IMR-90 (cell line): Measurements from ENCODE around the gene NBEA. TPM values are rescaled to one million over a fixed set of nuclear protein-coding genes. Genes with fewer than 3 reads are reported as not detected.

Experiments used
- ATAC-seq: fragments of 200-7000 bp; cut with Tn5 transposase; 2 replicates; pipeline ENCODE4 v1.9.1; 2020; ENCODE audit warnings: low read depth, mild to moderate bottlenecking, moderate library complexity
- BruUV-seq: library from RNA; stranded (reverse); fragments of 400-500 nt; replicated peaks from 2 replicates; lab custom pipeline; 2021; lab: Mats Ljungman, UMichigan
- CTCF ChIA-PET: fragments of 300-600 bp; formaldehyde crosslinking; extraction: SDS; loops from one replicate; lab custom pipeline; 2021; ENCODE audit warnings: antibody characterized with exemption; lab: Yijun Ruan, JAX
- POLR2A ChIA-PET: fragments of 300-600 bp; sonication (Branson Sonifier 250); formaldehyde crosslinking; loops from one replicate; lab custom pipeline; 2022; ENCODE audit warnings: antibody characterized with exemption; ENCODE audit not compliant: unreplicated experiment; lab: Charles Lee
- DNase-seq: peaks from one replicate; pipeline ENCODE4 v3.0.0; 2013
- H2AFZ ChIP-seq: replicated peaks from 2 replicates; pipeline ENCODE3; 2013; ENCODE audit warnings: low read length, mild to moderate bottlenecking; ENCODE audit not compliant: poor library complexity
- H2AK5ac ChIP-seq: 2 replicates; pipeline ENCODE4 v1.6.1; 2013; ENCODE audit warnings: low read depth, low read length, inconsistent platforms
- H2AK9ac ChIP-seq: replicated peaks from 2 replicates; pipeline ENCODE3; 2013; ENCODE audit warnings: mild to moderate bottlenecking, low read depth, low read length, moderate library complexity; ENCODE audit not compliant: poor library complexity
- H2BK120ac ChIP-seq: 2 replicates; pipeline ENCODE4 v1.6.1; 2013; ENCODE audit warnings: low read depth, low read length, inconsistent platforms
- H2BK15ac ChIP-seq: 3 replicates; pipeline ENCODE4 v1.6.1; 2013; ENCODE audit warnings: low read depth, low read length, inconsistent platforms
- H2BK20ac ChIP-seq: 2 replicates; pipeline ENCODE4 v1.6.1; 2013; ENCODE audit warnings: low read depth, mild to moderate bottlenecking, inconsistent platforms, low read length, moderate library complexity
- H2BK5ac ChIP-seq: 2 replicates; pipeline ENCODE4 v1.6.1; 2013; ENCODE audit warnings: mild to moderate bottlenecking, low read depth, low read length, inconsistent platforms; ENCODE audit not compliant: poor library complexity, severe bottlenecking
- H3K14ac ChIP-seq: replicated peaks from 2 replicates; pipeline ENCODE4 v1.6.1; 2013; ENCODE audit warnings: low read depth, low read length, inconsistent platforms
- H3K18ac ChIP-seq: 2 replicates; pipeline ENCODE4 v1.6.1; 2013; ENCODE audit warnings: low read depth, low read length, control low read depth
- H3K23ac ChIP-seq: 2 replicates; pipeline ENCODE4 v1.6.1; 2013; ENCODE audit warnings: low read depth, low read length, inconsistent platforms
- H3K27ac ChIP-seq: 2 replicates; pipeline ENCODE4 v1.5.1; 2013; ENCODE audit warnings: mild to moderate bottlenecking, control low read depth, low read length; ENCODE audit not compliant: insufficient read depth
- H3K27me3 ChIP-seq: 2 replicates; pipeline ENCODE4 v1.6.1; 2013; ENCODE audit warnings: low read length; ENCODE audit not compliant: control insufficient read depth, insufficient read depth
- H3K36me3 ChIP-seq: 2 replicates; pipeline ENCODE4 v1.6.1; 2013; ENCODE audit warnings: low read length, mixed read lengths; ENCODE audit not compliant: control insufficient read depth, insufficient read depth
- H3K4ac ChIP-seq: 2 replicates; pipeline ENCODE4 v1.6.1; 2013; ENCODE audit warnings: low read depth, low read length, inconsistent platforms
- H3K4me1 ChIP-seq: 2 replicates; pipeline ENCODE4 v1.6.1; 2013; ENCODE audit warnings: low read length, mixed read lengths; ENCODE audit not compliant: control insufficient read depth, insufficient read depth
- H3K4me2 ChIP-seq: 2 replicates; pipeline ENCODE4 v1.6.1; 2013; ENCODE audit warnings: low read depth, mild to moderate bottlenecking, control low read depth, low read length, moderate library complexity
- H3K4me3 ChIP-seq: 2 replicates; pipeline ENCODE4 v1.5.1; 2013; ENCODE audit warnings: low read depth, mild to moderate bottlenecking, control low read depth, low read length, moderate library complexity; ENCODE audit not compliant: insufficient read depth
- H3K56ac ChIP-seq: 2 replicates; pipeline ENCODE4 v1.6.1; 2013; ENCODE audit warnings: low read length, inconsistent platforms; ENCODE audit not compliant: insufficient read depth; ENCODE audit errors: extremely low read depth
- H3K79me1 ChIP-seq, 2 experiments: 2 replicates each; pipeline ENCODE4 v1.6.1; 2013; ENCODE audit warnings: low read length in 2 of 2, inconsistent platforms in 1 of 2, low read depth in 1 of 2
- H3K9ac ChIP-seq: 2 replicates; pipeline ENCODE4 v1.6.1; 2013; ENCODE audit warnings: low read depth, low read length, control low read depth
- H3K9me1 ChIP-seq: 2 replicates; pipeline ENCODE4 v1.6.1; 2013; ENCODE audit warnings: low read length, inconsistent platforms; ENCODE audit not compliant: insufficient read depth
- H3K9me3 ChIP-seq: 2 replicates; pipeline ENCODE4 v1.6.1; 2013; ENCODE audit warnings: low read length; ENCODE audit not compliant: control insufficient read depth, insufficient read depth
- H4K20me1 ChIP-seq: 2 replicates; pipeline ENCODE4 v1.6.1; 2013; ENCODE audit warnings: low read length, inconsistent platforms; ENCODE audit not compliant: insufficient read depth
- H4K5ac ChIP-seq: 2 replicates; pipeline ENCODE4 v1.6.1; 2013; ENCODE audit warnings: mild to moderate bottlenecking, low read depth, low read length, control low read depth
- H4K8ac ChIP-seq, 2 experiments: 2 replicates each; pipeline ENCODE4 v1.6.1; 2013; ENCODE audit warnings: low read depth in 2 of 2, low read length in 2 of 2, control low read depth in 1 of 2, inconsistent platforms in 1 of 2
- H4K91ac ChIP-seq: 2 replicates; pipeline ENCODE4 v1.6.1; 2013; ENCODE audit warnings: low read depth, low read length, inconsistent platforms; ENCODE audit not compliant: insufficient read depth
- BHLHE40 ChIP-seq: fragments of 150-350 bp; IDR thresholded peaks from 2 replicates; pipeline ENCODE4 v1.6.1; 2016; ENCODE audit warnings: mild to moderate bottlenecking, low read depth, low read length
- CEBPB ChIP-seq: IDR thresholded peaks from 2 replicates; pipeline ENCODE4 v1.6.1; 2012; ENCODE audit warnings: low read depth, low read length, improper control_type of control experiment
- CHD1 ChIP-seq: IDR thresholded peaks from 2 replicates; pipeline ENCODE4 v1.6.1; 2012; ENCODE audit warnings: low read depth, low read length, improper control_type of control experiment
- FOS ChIP-seq: fragments of 150-350 bp; IDR thresholded peaks from 2 replicates; pipeline ENCODE4 v1.6.1; 2016; ENCODE audit warnings: low read depth, low read length
- MAFK ChIP-seq: IDR thresholded peaks from 2 replicates; pipeline ENCODE4 v1.6.1; 2012; ENCODE audit warnings: low read depth, low read length, improper control_type of control experiment
- MAZ ChIP-seq: IDR thresholded peaks from 2 replicates; pipeline ENCODE4 v1.6.1; 2012; ENCODE audit warnings: low read depth, mild to moderate bottlenecking, low read length, improper control_type of control experiment, moderate library complexity, borderline replicate concordance
- MXI1 ChIP-seq: IDR thresholded peaks from 2 replicates; pipeline ENCODE4 v1.6.1; 2012; ENCODE audit warnings: low read depth, mild to moderate bottlenecking, low read length, moderate library complexity, borderline replicate concordance
- NFE2L2 ChIP-seq: fragments of 150-350 bp; IDR thresholded peaks from 2 replicates; pipeline ENCODE4 v1.6.1; 2016; ENCODE audit warnings: low read depth, mild to moderate bottlenecking, low read length
- POLR2A ChIP-seq: IDR thresholded peaks from 2 replicates; pipeline ENCODE4 v1.6.1; 2012; ENCODE audit warnings: mild to moderate bottlenecking, low read depth, low read length
- RAD21 ChIP-seq: IDR thresholded peaks from 2 replicates; pipeline ENCODE4 v1.6.1; 2012; ENCODE audit warnings: low read length, improper control_type of control experiment
- RCOR1 ChIP-seq: IDR thresholded peaks from 2 replicates; pipeline ENCODE4 v1.6.1; 2012; ENCODE audit warnings: mild to moderate bottlenecking, low read length, improper control_type of control experiment; ENCODE audit not compliant: insufficient replicate concordance
- RFX5 ChIP-seq: IDR thresholded peaks from 2 replicates; pipeline ENCODE4 v1.8.0; 2012; ENCODE audit warnings: low read depth, mild to moderate bottlenecking, low read length, moderate library complexity
- SMC3 ChIP-seq: fragments of 150-350 bp; IDR thresholded peaks from 2 replicates; pipeline ENCODE4 v1.6.1; 2016; ENCODE audit warnings: low read depth, mild to moderate bottlenecking, antibody characterized with exemption, low read length, moderate library complexity
- WGBS, 2 experiments: methylation state at CpG; one replicate each; pipeline versions ENCODE4 v1.1.5 to v1.1.7; 2013; ENCODE audit warnings: missing lambda C conversion rate in 2 of 2; ENCODE audit not compliant: insufficient read length in 1 of 2; ENCODE audit errors: extremely low coverage in 2 of 2; 5-methylcytosine and 5-hydroxymethylcytosine counted together
- dilution Hi-C: fragments of 300-500 bp; cut with HindIII; formaldehyde crosslinking; loops from one replicate; pipeline ENCODE4 v1.14.3; 2018; ENCODE audit warnings: low sequenced_read_pairs; ENCODE audit not compliant: unreplicated experiment
- in situ Hi-C: fragments of 300-500 bp; cut with MboI; formaldehyde crosslinking; loops from 3 replicates; pipeline ENCODE4 v1.14.3; 2019; ENCODE audit warnings: low sequenced_read_pairs, inconsistent platforms, mixed read lengths
- intact Hi-C: fragments of 100-400 bp; cut with micrococcal nuclease; formaldehyde crosslinking; loops from 2 replicates; pipeline ENCODE4 v1.10.0; 2022
- polyA plus RNA-seq, 3 experiments: library from polyadenylated mRNA; depleted of rRNA; stranded (reverse); fragments of >200 nt; gene quantifications; 2 replicates each; pipeline ENCODE4 v1.2.3, GENCODE V29; 2012; ENCODE audit warnings: low replicate concordance in 1 of 3
- total RNA-seq: library from RNA; depleted of rRNA; stranded (reverse); fragments of >200 nt; gene quantifications from 2 replicates; pipeline ENCODE4 v1.2.3, GENCODE V29; 2012
- TF ChIP-seq, protein P1 (sequence below): conservative IDR thresholded peaks from 2 replicates; pipeline ENCODE4 v1.5.1; 2012; ENCODE audit warnings: mild to moderate bottlenecking, low read depth, low read length, improper control_type of control experiment
- TF ChIP-seq, protein P2 (sequence below): fragments of 150-350 bp; IDR thresholded peaks from 2 replicates; pipeline ENCODE4 v1.6.1; 2017; ENCODE audit warnings: mild to moderate bottlenecking, antibody characterized with exemption, low read length, low read depth
- TF ChIP-seq, protein P3 (sequence below): fragments of 150-350 bp; IDR thresholded peaks from 2 replicates; pipeline ENCODE4 v1.6.1; 2016; ENCODE audit warnings: low read depth, mild to moderate bottlenecking, low read length, moderate library complexity, borderline replicate concordance

Gene NBEA
- total and polyA plus RNA-seq, 2 of the 4 experiments (the other 2 are of a cell fraction), result 0.82 to 2.2 TPM

GRCh38 chr13:35485424-35485823 lies 543.4 kb downstream of the NBEA start:
- Histone ChIP-seq H3K36me3 (no peaks in the 10 kb centered on the region), H2BK15ac (no peak overlapping the region), H3K23ac (no peak overlapping the region), H4K91ac (no peak overlapping the region), H3K14ac (no peak overlapping the region), H3K4me3 (no peak overlapping the region), H2BK5ac (no peak overlapping the region), H4K5ac (no peak overlapping the region), H2BK20ac (no peak overlapping the region), H3K27ac (no peak overlapping the region), H3K56ac (no peak overlapping the region), H3K9ac (no peak overlapping the region), H3K27me3 (no peaks in the 10 kb centered on the region), H3K4ac (no peak overlapping the region), H2AFZ (no peak overlapping the region), H2AK5ac (no peak overlapping the region), H3K4me2 (no peak overlapping the region), H4K20me1 (no peaks in the 10 kb centered on the region), H3K4me1 (no peaks in the 10 kb centered on the region), H3K18ac (no peak overlapping the region), H2BK120ac (no peak overlapping the region), H4K8ac (no peak overlapping the region), H3K9me3 (no peaks in the 10 kb centered on the region), H3K79me1 (no peaks in the 10 kb centered on the region), H2AK9ac (no peak overlapping the region), H3K9me1 (no peaks in the 10 kb centered on the region)
- in situ Hi-C loops, result no loop called here
- BruUV-seq, result no TSS peak
- POLR2A ChIA-PET, result no interaction called here
- CTCF ChIA-PET, result no interaction called here
- no peak for TF ChIP-seq RAD21
- TF ChIP-seq FOS, result no peak
- TF ChIP-seq NFE2L2, result no peak
- no peak for TF ChIP-seq MAZ
- no peak for TF ChIP-seq SMC3
- TF ChIP-seq, protein P1, sequence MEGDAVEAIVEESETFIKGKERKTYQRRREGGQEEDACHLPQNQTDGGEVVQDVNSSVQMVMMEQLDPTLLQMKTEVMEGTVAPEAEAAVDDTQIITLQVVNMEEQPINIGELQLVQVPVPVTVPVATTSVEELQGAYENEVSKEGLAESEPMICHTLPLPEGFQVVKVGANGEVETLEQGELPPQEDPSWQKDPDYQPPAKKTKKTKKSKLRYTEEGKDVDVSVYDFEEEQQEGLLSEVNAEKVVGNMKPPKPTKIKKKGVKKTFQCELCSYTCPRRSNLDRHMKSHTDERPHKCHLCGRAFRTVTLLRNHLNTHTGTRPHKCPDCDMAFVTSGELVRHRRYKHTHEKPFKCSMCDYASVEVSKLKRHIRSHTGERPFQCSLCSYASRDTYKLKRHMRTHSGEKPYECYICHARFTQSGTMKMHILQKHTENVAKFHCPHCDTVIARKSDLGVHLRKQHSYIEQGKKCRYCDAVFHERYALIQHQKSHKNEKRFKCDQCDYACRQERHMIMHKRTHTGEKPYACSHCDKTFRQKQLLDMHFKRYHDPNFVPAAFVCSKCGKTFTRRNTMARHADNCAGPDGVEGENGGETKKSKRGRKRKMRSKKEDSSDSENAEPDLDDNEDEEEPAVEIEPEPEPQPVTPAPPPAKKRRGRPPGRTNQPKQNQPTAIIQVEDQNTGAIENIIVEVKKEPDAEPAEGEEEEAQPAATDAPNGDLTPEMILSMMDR, result no peak
- TF ChIP-seq BHLHE40, result no peak
- TF ChIP-seq MAFK, result no peak
- TF ChIP-seq RFX5, result no peak
- TF ChIP-seq RCOR1, result no peak
- TF ChIP-seq, protein P2, sequence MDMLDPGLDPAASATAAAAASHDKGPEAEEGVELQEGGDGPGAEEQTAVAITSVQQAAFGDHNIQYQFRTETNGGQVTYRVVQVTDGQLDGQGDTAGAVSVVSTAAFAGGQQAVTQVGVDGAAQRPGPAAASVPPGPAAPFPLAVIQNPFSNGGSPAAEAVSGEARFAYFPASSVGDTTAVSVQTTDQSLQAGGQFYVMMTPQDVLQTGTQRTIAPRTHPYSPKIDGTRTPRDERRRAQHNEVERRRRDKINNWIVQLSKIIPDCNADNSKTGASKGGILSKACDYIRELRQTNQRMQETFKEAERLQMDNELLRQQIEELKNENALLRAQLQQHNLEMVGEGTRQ, result no peak
- TF ChIP-seq CHD1, result no peak
- TF ChIP-seq MXI1, result no peak
- TF ChIP-seq, protein P3, sequence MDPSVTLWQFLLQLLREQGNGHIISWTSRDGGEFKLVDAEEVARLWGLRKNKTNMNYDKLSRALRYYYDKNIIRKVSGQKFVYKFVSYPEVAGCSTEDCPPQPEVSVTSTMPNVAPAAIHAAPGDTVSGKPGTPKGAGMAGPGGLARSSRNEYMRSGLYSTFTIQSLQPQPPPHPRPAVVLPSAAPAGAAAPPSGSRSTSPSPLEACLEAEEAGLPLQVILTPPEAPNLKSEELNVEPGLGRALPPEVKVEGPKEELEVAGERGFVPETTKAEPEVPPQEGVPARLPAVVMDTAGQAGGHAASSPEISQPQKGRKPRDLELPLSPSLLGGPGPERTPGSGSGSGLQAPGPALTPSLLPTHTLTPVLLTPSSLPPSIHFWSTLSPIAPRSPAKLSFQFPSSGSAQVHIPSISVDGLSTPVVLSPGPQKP, result no peak
- TF ChIP-seq POLR2A, result no peak
- no peak for TF ChIP-seq CEBPB
- ATAC-seq (no peak), DNase-seq (no peak)
- dilution Hi-C loops, result no loop called here
- intact Hi-C loops, result no loop called here
- WGBS, 2 experiments, result 90% methylated on average over 2 of the region's 3 CpGs; no CpG with 5 or more reads in 1 of the 2 experiments
